Measurements from ENCODE around the gene CDKN2B.

Gene CDKN2B

GRCh38 chr9:21974722-21975409 lies 34.2 kb downstream of the CDKN2B start (continued):
- peak; percentile 97 for TF ChIP-seq GLIS2 (tag by site-specific recombination; IDR thresholded peaks at IDR 0.05)
- no peak for TF ChIP-seq ZNF148 (tag by site-specific recombination; IDR thresholded peaks at IDR 0.05; ENCODE audit: borderline replicate concordance)
- TF ChIP-seq INSM2 (tag by site-specific recombination; IDR thresholded peaks at IDR 0.05): no peak
- TF ChIP-seq ZNF529 (tag by site-specific recombination; IDR thresholded peaks at IDR 0.05; ENCODE audit: insufficient replicate concordance): no peak
- TF ChIP-seq ZNF791 (tag by site-specific recombination; IDR thresholded peaks at IDR 0.05): no peak
- no peak for TF ChIP-seq ZNF214 (tag by site-specific recombination; IDR thresholded peaks at IDR 0.05; ENCODE audit: borderline replicate concordance)
- TF ChIP-seq ZBTB26 (tag by site-specific recombination; optimal IDR thresholded peaks at IDR 0.05): peak; percentile 67
- TF ChIP-seq ZNF184 (tag by site-specific recombination; IDR thresholded peaks at IDR 0.05): no peak
- TF ChIP-seq ZNF37A (tag by site-specific recombination; IDR thresholded peaks at IDR 0.05): no peak
- TF ChIP-seq ZNF138 (tag by site-specific recombination; IDR thresholded peaks at IDR 0.05; ENCODE audit: borderline replicate concordance): no peak
- no peak for TF ChIP-seq GLI4 (tag by site-specific recombination; IDR thresholded peaks at IDR 0.05)
- TF ChIP-seq KLF16 (tag by site-specific recombination; IDR thresholded peaks at IDR 0.05): peak; percentile 43; the same call in 1 of the 2 replicates
- TF ChIP-seq ZSCAN30 (tag by site-specific recombination; IDR thresholded peaks at IDR 0.05): peak; percentile 55
- TF ChIP-seq REPIN1 (tag by site-specific recombination; IDR thresholded peaks at IDR 0.05; ENCODE audit: low read depth): no peak
- peak; percentile 46; the same call in 1 of the 2 replicates for TF ChIP-seq KLF1 (tag by site-specific recombination; IDR thresholded peaks at IDR 0.05)
- no peak for TF ChIP-seq ZNF549 (tag by site-specific recombination; IDR thresholded peaks at IDR 0.05)
- TF ChIP-seq ZNF23 (tag by site-specific recombination; IDR thresholded peaks at IDR 0.05; ENCODE audit: borderline replicate concordance): no peak
- 0 out of 2 replicates have a peak, but pooled peaks have one; percentile 14 for TF ChIP-seq ZBTB21 (tag by site-specific recombination; IDR thresholded peaks at IDR 0.05)
- no peak; the same call in 1 of the 2 replicates for TF ChIP-seq KLF7 (tag by site-specific recombination; IDR thresholded peaks at IDR 0.05; ENCODE audit: borderline replicate concordance)
- TF ChIP-seq ZNF202 (tag by site-specific recombination; IDR thresholded peaks at IDR 0.05; ENCODE audit: borderline replicate concordance): no peak
- TF ChIP-seq ZNF394 (tag by site-specific recombination; IDR thresholded peaks at IDR 0.05; ENCODE audit: borderline replicate concordance): peak; percentile 57; the same call in 1 of the 2 replicates
- TF ChIP-seq ZNF600 (tag by site-specific recombination; IDR thresholded peaks at IDR 0.05): peak; percentile 25; the same call in 1 of the 2 replicates
- TF ChIP-seq TCF7L2 (IDR thresholded peaks at IDR 0.05; ENCODE audit: borderline replicate concordance, low read depth, low read length): no peak
- peak; percentile 44; the same call in 1 of the 2 replicates for TF ChIP-seq ZBTB20 (tag by site-specific recombination; IDR thresholded peaks at IDR 0.05)
- no peak for TF ChIP-seq GFI1B (tag by site-specific recombination; IDR thresholded peaks at IDR 0.05)
- no peak for TF ChIP-seq ZNF548 (tag by site-specific recombination; IDR thresholded peaks at IDR 0.05)
- no peak for TF ChIP-seq ZNF354C (tag by site-specific recombination; IDR thresholded peaks at IDR 0.05; ENCODE audit: borderline replicate concordance, low read depth)
- no peak for TF ChIP-seq TRIM28 (IDR thresholded peaks at IDR 0.05; ENCODE audit: borderline replicate concordance, low read length)
- TF ChIP-seq ZNF645 (tag by site-specific recombination; IDR thresholded peaks at IDR 0.05): no peak
- no peak for TF ChIP-seq GLI2 (tag by site-specific recombination; IDR thresholded peaks at IDR 0.05; ENCODE audit: borderline replicate concordance, low read depth)
- no peak for TF ChIP-seq ZSCAN18 (tag by site-specific recombination; IDR thresholded peaks at IDR 0.05)
- no peak for TF ChIP-seq ZNF174 (tag by site-specific recombination; IDR thresholded peaks at IDR 0.05)
- no peak; the same call in 1 of the 2 replicates for TF ChIP-seq ZNF76 (tag by site-specific recombination; IDR thresholded peaks at IDR 0.05; ENCODE audit: borderline replicate concordance, low read depth)
